Suppressor macrophage treated with lipopolysaccharide for 1 hour (primary cell): ENCODE data around the gene CHST6.
"Not testable (repeated sequence)": the region's sequence is repeated elsewhere in the genome, so short reads cannot be mapped to it uniquely, and the experiment has no call there.

ENCODE experiments used
- DNase-seq, 3 donors: peaks; one replicate each; pipeline ENCODE4 v3.0.0-alpha.2; 2020 to 2022

CHST6 gene

GRCh38 chr16:75502916-75503605 lies 7.8 kb upstream of the CHST6 start:
- no peak for DNase-seq

GRCh38 chr16:75501820-75502219 lies 6.6 kb upstream of the CHST6 start:
- DNase-seq, result not testable (repeated sequence)

GRCh38 chr16:75501359-75501758 lies 6.1 kb upstream of the CHST6 start:
- no peak for DNase-seq

GRCh38 chr16:75498605-75499322 lies 3.5 kb upstream of the CHST6 start:
- not testable (repeated sequence) for DNase-seq

GRCh38 chr16:75497558-75497957 lies 2.3 kb upstream of the CHST6 start:
- no peak for DNase-seq

GRCh38 chr16:75494661-75495075 lies 573 bp downstream of the CHST6 start:
- no peak for DNase-seq

- DNase-seq, result no peak
Observed at GRCh38 chr16:75494184-75494583, 1.1 kb downstream of the CHST6 start.

GRCh38 chr16:75491876-75492275 lies 3.4 kb downstream of the CHST6 start:
- DNase-seq, result no peak

- DNase-seq, result no peak
Observed at GRCh38 chr16:75488322-75488721, 6.9 kb downstream of the CHST6 start.

GRCh38 chr16:75486676-75487313 lies 8.4 kb downstream of the CHST6 start:
- no peak for DNase-seq

GRCh38 chr16:75486014-75486675 lies 9.1 kb downstream of the CHST6 start:
- peak; percentile 38 to 79 (median 42) for DNase-seq

- DNase-seq, result no peak
Observed at GRCh38 chr16:75485230-75486013, 9.8 kb downstream of the CHST6 start.

GRCh38 chr16:75483222-75483621 lies 12.0 kb downstream of the CHST6 start:
- no peak for DNase-seq

- DNase-seq, result no peak
Observed at GRCh38 chr16:75482434-75483205, 12.6 kb downstream of the CHST6 start.

- DNase-seq, result no peak
Observed at GRCh38 chr16:75481475-75481874, 13.8 kb downstream of the CHST6 start.

GRCh38 chr16:75479421-75479990 lies 15.7 kb downstream of the CHST6 start:
- no peak for DNase-seq

- DNase-seq, result no peak
Observed at GRCh38 chr16:75478480-75479345, 16.5 kb downstream of the CHST6 start.

GRCh38 chr16:75477680-75478473 lies 17.4 kb downstream of the CHST6 start:
- DNase-seq, result peak; percentile 76 to 84 (median 81)

- no peak for DNase-seq
Observed at GRCh38 chr16:75476817-75477216, 18.4 kb downstream of the CHST6 start.
